GM23248 (cell line): Measurements from ENCODE around the gene RBM3. TPM values are rescaled to one million over a fixed set of nuclear protein-coding genes. Genes with fewer than 3 reads are reported as not detected.
"Not testable (repeated sequence)": the region's sequence is repeated elsewhere in the genome, so short reads cannot be mapped to it uniquely, and the experiment has no call there.

Experiments used
- DNase-seq: peaks from one replicate; pipeline ENCODE4 v3.0.0-alpha.2; 2015
- H2AFZ ChIP-seq: fragments of 200-600 bp; sonication (generic); 2 replicates; pipeline ENCODE4 v1.6.1; 2016; ENCODE audit warnings: antibody characterized with exemption
- H3F3A ChIP-seq: fragments of 200-600 bp; sonication (generic); 2 replicates; pipeline ENCODE4 v1.6.1; 2016; ENCODE audit warnings: mild to moderate bottlenecking, antibody characterized with exemption, mixed run types; ENCODE audit not compliant: insufficient read depth
- H3K27ac ChIP-seq: fragments of 200-600 bp; sonication (generic); 2 replicates; pipeline ENCODE4 v1.5.1; 2016; ENCODE audit warnings: mild to moderate bottlenecking
- H3K27me3 ChIP-seq: fragments of 200-600 bp; sonication (generic); replicated peaks from 2 replicates; pipeline ENCODE4 v1.6.1; 2016; ENCODE audit warnings: mild to moderate bottlenecking; ENCODE audit not compliant: insufficient read depth
- H3K36me3 ChIP-seq: fragments of 200-600 bp; sonication (generic); 2 replicates; pipeline ENCODE4 v1.6.1; 2016; ENCODE audit warnings: low read depth, mild to moderate bottlenecking
- H3K4me1 ChIP-seq: fragments of 200-600 bp; sonication (generic); 2 replicates; pipeline ENCODE4 v1.6.1; 2016; ENCODE audit warnings: mild to moderate bottlenecking; ENCODE audit not compliant: insufficient read depth
- H3K4me2 ChIP-seq: fragments of 200-600 bp; sonication (generic); one replicate; pipeline ENCODE4 v1.6.1; 2016; ENCODE audit warnings: mild to moderate bottlenecking; ENCODE audit not compliant: unreplicated experiment
- H3K4me3 ChIP-seq: fragments of 200-600 bp; sonication (generic); 2 replicates; pipeline ENCODE4 v1.5.1; 2016; ENCODE audit warnings: mild to moderate bottlenecking
- H3K79me2 ChIP-seq: fragments of 200-600 bp; sonication (generic); 2 replicates; pipeline ENCODE4 v1.6.1; 2016; ENCODE audit warnings: mild to moderate bottlenecking; ENCODE audit not compliant: insufficient read depth
- H3K9ac ChIP-seq: fragments of 200-600 bp; sonication (generic); 2 replicates; pipeline ENCODE4 v1.6.1; 2016; ENCODE audit warnings: mild to moderate bottlenecking
- H3K9me2 ChIP-seq: fragments of 200-600 bp; sonication (generic); 2 replicates; pipeline ENCODE4 v1.6.1; 2016; ENCODE audit warnings: mixed run types, mild to moderate bottlenecking, moderate library complexity; ENCODE audit not compliant: insufficient read depth
- H3K9me3 ChIP-seq: fragments of 200-600 bp; sonication (generic); one replicate; pipeline ENCODE4 v1.6.1; 2017; ENCODE audit warnings: low read depth
- H4K20me1 ChIP-seq: fragments of 200-600 bp; sonication (generic); 2 replicates; pipeline ENCODE4 v1.6.0; 2016; ENCODE audit not compliant: insufficient read depth
- EZH2 ChIP-seq: fragments of 200-600 bp; sonication (generic); IDR thresholded peaks from 2 replicates; pipeline ENCODE4 v1.6.1; 2018; ENCODE audit warnings: antibody characterized with exemption, mild to moderate bottlenecking; ENCODE audit not compliant: insufficient read depth, poor library complexity, severe bottlenecking
- EZH2phosphoT487 ChIP-seq: fragments of 200-600 bp; sonication (generic); IDR thresholded peaks from 2 replicates; pipeline ENCODE4 v1.6.1; 2018; ENCODE audit warnings: antibody characterized with exemption, moderate library complexity, mild to moderate bottlenecking, low read depth; ENCODE audit not compliant: insufficient read depth
- WGBS, 2 experiments: methylation state at CpG; one replicate each; pipeline ENCODE4 v1.1.6; 2015 to 2017; ENCODE audit warnings: low lambda C conversion rate in 2 of 2, low coverage in 1 of 2; ENCODE audit errors: missing lambda C conversion rate in 2 of 2; 5-methylcytosine and 5-hydroxymethylcytosine counted together
- in situ Hi-C: fragments of 300-500 bp; cut with MboI; formaldehyde crosslinking; loops from 2 replicates; pipeline ENCODE4 v1.15.0; 2020
- polyA plus RNA-seq: library from polyadenylated mRNA; unstranded; fragments of >200 nt; fragmentation: Nextera tagmentation; extraction: Ambion mirVana; gene quantifications from 2 replicates; pipeline ENCODE4 v1.2.1, GENCODE V29; 2016
- total RNA-seq: library from RNA; depleted of rRNA; stranded (reverse); fragments of >200 nt; shearing (Covaris generic); gene quantifications from 2 replicates; pipeline ENCODE4 v1.2.3, GENCODE V29; 2014; rRNA removed

The RBM3 gene
- total RNA-seq (188 and 210 TPM in 2 replicates), polyA plus RNA-seq (143 and 150 TPM in 2 replicates)

DNA sequence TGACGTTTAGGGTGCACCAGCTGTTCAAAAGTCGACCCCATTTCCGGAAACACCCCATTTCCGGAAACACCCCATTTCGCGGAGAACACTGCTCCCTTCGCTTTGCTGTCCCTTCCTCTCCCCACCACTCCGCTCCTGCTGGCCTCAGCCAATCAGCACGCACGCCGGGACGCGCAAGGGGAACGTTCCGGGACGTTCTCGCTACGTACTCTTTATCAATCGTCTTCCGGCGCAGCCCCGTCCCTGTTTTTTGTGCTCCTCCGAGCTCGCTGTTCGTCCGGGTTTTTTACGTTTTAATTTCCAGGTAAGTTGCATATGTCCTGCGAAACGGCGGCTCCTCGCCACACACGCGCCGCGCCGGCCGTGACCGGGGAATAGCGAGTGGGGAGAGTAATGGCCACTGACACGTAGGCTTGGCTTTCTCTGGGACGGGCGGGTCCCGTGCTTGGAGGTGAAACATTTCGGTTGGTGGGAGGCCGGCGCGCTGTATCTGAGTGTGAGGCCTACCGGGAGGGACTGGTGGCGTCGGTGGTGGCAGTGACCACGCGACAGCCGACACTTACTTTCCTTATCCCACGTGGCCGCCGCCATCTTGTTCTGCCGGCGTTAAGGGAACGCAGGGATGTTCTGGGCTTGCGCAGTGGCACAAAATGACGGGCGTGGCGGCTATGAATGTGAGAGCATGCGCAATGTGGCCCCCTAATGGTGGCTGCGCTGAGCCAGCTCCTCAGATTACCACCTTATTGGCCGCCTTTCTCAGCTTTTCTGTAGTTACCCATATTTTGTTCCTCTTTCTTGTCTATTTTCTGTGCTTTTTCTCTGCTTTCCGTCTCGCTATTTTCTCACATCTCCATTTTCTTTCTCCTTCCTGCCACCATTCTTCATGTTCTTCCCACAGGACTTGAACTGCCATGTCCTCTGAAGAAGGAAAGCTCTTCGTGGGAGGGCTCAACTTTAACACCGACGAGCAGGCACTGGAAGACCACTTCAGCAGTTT is at the start of gene RBM3:
Gene RBM3, plus strand, starts transcription at position 215 of the 997 bp plus-strand sequence. Its CDS starts 697 bp downstream, at position 912.
- Histone ChIP-seq H4K20me1 (no peaks in the 10 kb centered on the region), H3K36me3 (peaks cover 36% of the 10 kb centered on the region), H3F3A (peaks cover 46% of the 10 kb centered on the region), H3K4me3 (peak within 1 kb of the TSS; percentile 100), H3K9me2 (no peaks in the 10 kb centered on the region), H3K9me3 (no peaks in the 10 kb centered on the region), H3K4me2 (peak within 1 kb of the TSS; percentile 99), H3K27ac (peak within 1 kb of the TSS; percentile 100), H3K79me2 (peaks cover 29% of the 10 kb centered on the region), H2AFZ (peak within 1 kb of the TSS; percentile 90), H3K9ac (peak within 1 kb of the TSS; percentile 100), H3K4me1 (peaks cover 23% of the 10 kb centered on the region), H3K27me3 (no peaks in the 10 kb centered on the region)
- TF ChIP-seq EZH2phosphoT487 (no peak), EZH2 (no peak)
- in situ Hi-C loops: no loop called here
- 1% methylated on average over 49 to 65 of the region's 71 CpGs for WGBS, 2 experiments
- peak; percentile 93 for DNase-seq

DNA sequence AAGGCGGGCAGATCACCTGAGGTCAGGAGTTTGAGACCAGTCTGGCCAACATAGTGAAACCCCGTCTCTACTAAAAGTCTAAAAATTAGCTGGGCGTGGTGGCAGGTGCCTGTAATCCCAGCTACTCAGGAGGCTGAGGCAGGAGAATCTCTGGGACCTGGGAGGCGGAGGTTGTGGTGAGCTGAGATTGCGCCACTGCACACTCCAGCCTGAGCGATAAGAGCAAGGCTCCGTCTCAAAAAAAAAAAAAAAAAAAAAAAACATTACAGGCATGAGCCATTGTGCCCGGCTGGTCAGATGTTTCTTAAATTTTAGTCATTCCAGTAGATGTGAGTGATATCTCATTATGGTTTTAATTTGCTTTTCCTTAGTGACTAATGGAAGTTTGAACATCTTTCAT is 48.4 kb upstream of the RBM3 start:
- H3K4me2 ChIP-seq, H3K27ac ChIP-seq, H2AFZ ChIP-seq, H3K9me3 ChIP-seq, H3K4me1 ChIP-seq, H3K27me3 ChIP-seq, H3K9me2 ChIP-seq, in situ Hi-C loops, H3K79me2 ChIP-seq, H4K20me1 ChIP-seq, H3K4me3 ChIP-seq, H3K36me3 ChIP-seq, H3K9ac ChIP-seq: not testable (repeated sequence)
- DNase-seq: peak; percentile 48
- peaks cover 17% of the 10 kb centered on the region for H3F3A ChIP-seq
- 32 to 51% methylated on average over 7 to 8 of the region's 8 CpGs for WGBS, 2 experiments

DNA sequence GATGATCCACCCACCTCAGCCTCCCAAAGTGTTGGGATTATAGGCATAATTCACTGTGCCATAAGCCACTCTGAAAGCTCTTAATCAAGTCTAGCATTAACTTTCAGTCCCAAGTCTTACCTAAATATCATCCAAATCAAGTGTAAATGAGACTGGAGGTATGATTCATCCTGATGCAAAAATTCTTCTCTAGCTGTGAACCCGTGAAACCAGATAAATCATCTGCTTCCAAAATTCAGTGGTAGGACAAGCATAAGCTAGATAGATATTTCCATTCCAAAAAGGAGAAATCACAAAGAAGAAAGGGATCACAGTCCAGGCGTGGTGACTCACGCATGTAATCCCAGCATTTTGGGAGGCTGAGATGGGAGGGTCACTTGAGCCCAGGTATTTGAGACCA is 43.5 kb upstream of the RBM3 start:
- 0 to 9% methylated on average over 3 of the region's 3 CpGs for WGBS, 2 experiments
- Histone ChIP-seq H3K9me3 (no peaks in the 10 kb centered on the region), H3K4me3 (no peak overlapping the region), H3K27me3 (no peaks in the 10 kb centered on the region), H3K79me2 (no peaks in the 10 kb centered on the region), H3K9ac (peak overlapping the region; percentile 75; the same call in 1 of the 2 replicates), H2AFZ (no peak overlapping the region), H3F3A (peaks cover 29% of the 10 kb centered on the region), H3K36me3 (no peaks in the 10 kb centered on the region), H3K4me2 (no peak overlapping the region), H3K27ac (peak overlapping the region; percentile 97), H3K4me1 (peaks cover 26% of the 10 kb centered on the region), H3K9me2 (no peaks in the 10 kb centered on the region), H4K20me1 (no peaks in the 10 kb centered on the region)
- in situ Hi-C loops: no loop called here
- TF ChIP-seq EZH2: no peak
- TF ChIP-seq EZH2phosphoT487: no peak
- DNase-seq: peak; percentile 52

DNA sequence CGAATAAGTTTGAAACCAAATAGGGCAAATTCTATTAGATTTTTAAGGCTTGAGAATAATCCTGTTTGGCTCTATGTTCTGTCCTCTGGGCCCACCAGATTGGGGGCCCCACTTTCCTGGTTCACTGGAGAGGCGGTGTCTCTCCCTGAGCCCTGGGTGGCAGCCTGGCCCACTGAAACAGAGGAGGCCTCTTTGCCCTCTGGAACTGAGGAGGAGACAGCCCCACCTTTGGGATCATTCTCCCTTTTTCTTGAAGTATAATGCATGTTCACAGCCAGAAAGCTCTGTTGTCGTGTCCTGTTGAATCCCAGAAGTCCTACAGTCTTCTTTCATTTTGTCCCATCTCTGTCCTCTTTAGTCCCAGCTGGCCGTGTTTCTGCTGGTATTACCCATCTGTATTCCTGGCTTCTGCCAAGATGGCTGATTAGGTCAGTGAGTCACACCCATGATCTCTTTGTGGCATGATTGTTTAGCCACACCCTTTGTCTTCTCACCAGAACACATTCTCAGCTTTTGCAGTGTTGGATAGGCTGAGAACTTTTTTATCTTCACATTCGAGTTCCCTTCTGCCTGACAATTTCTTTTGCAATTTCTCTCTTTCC is 42.8 kb upstream of the RBM3 start:
- Histone ChIP-seq H3K4me2 (peak overlapping the region; percentile 51), H4K20me1 (no peaks in the 10 kb centered on the region), H3F3A (peaks cover 28% of the 10 kb centered on the region), H3K4me3 (0 out of 2 replicates have a peak overlapping the region, but pooled peaks have one; percentile 22), H3K27ac (peak overlapping the region; percentile 97), H3K4me1 (peaks cover 23% of the 10 kb centered on the region), H3K9me2 (no peaks in the 10 kb centered on the region), H3K36me3 (no peaks in the 10 kb centered on the region), H3K27me3 (no peaks in the 10 kb centered on the region), H3K9me3 (no peaks in the 10 kb centered on the region), H2AFZ (peak overlapping the region; percentile 59), H3K9ac (peak overlapping the region; percentile 75), H3K79me2 (no peaks in the 10 kb centered on the region)
- in situ Hi-C loops: no loop called here
- TF ChIP-seq EZH2 (no peak), EZH2phosphoT487 (no peak)
- DNase-seq: peak; percentile 86
- 20 to 25% methylated on average over 4 to 5 of the region's 5 CpGs for WGBS, 2 experiments
